HEK293 (cell line): ENCODE measurements around the gene CLCNKB.

Experiments used
- CTCF ChIA-PET: fragments of 350-600 bp; formaldehyde crosslinking; extraction: SDS; loops from one replicate; lab custom pipeline; 2021; ENCODE audit warnings: antibody characterized with exemption; lab: Yijun Ruan, JAX
- POLR2A ChIA-PET: fragments of 300-600 bp; formaldehyde crosslinking; extraction: SDS; loops from one replicate; lab custom pipeline; 2020; ENCODE audit warnings: antibody characterized with exemption, inconsistent platforms; lab: Yijun Ruan, JAX
- H3K27ac ChIP-seq: fragments of 200-500 bp; sonication (Bioruptor generic); 2 replicates; pipeline ENCODE4 v1.5.1; 2014; ENCODE audit warnings: low read depth, low read length, control low read depth, inconsistent platforms; ENCODE audit errors: extremely low read depth
- H3K36me3 ChIP-seq, 2 experiments: fragments of 200-500 bp in 1 of 2; sonication (Bioruptor generic) in 1 of 2; 1 replicate in 1 of 2; 2 replicates in 1 of 2; pipeline ENCODE4 v1.5.1; 2014 to 2017; ENCODE audit warnings: inconsistent platforms in 2 of 2, low read length in 2 of 2; ENCODE audit not compliant: control insufficient read depth in 2 of 2, insufficient read depth in 1 of 2
- H3K4me1 ChIP-seq: fragments of 200-500 bp; sonication (Bioruptor generic); 2 replicates; pipeline ENCODE4 v1.5.1; 2014; ENCODE audit warnings: mild to moderate bottlenecking, low read length, inconsistent platforms; ENCODE audit not compliant: control insufficient read depth, insufficient read depth
- H3K4me3 ChIP-seq: 2 replicates; pipeline ENCODE4 v1.5.1; 2011; ENCODE audit warnings: low read depth, mild to moderate bottlenecking, control low read depth, low read length, moderate library complexity
- H3K9me3 ChIP-seq: fragments of 200-500 bp; sonication (Bioruptor generic); 2 replicates; pipeline ENCODE4 v1.5.1; 2014; ENCODE audit warnings: low read depth, low read length, inconsistent platforms; ENCODE audit not compliant: control insufficient read depth, insufficient read depth
- BCL11B ChIP-seq: fragments of 450-650 bp; formaldehyde crosslinking; IDR thresholded peaks from 2 replicates; pipeline ENCODE4 v1.5.1; 2016; ENCODE audit warnings: low read depth, missing biosample characterization, missing genetic modification characterization
- GLIS2 ChIP-seq: fragments of 450-650 bp; formaldehyde crosslinking; IDR thresholded peaks from 2 replicates; pipeline ENCODE4 v1.5.1; 2016; ENCODE audit warnings: missing biosample characterization, missing genetic modification characterization
- IKZF3 ChIP-seq: fragments of 450-650 bp; IDR thresholded peaks from 2 replicates; pipeline ENCODE4 v1.5.0; 2018; ENCODE audit warnings: missing biosample characterization, mild to moderate bottlenecking, missing genetic modification characterization, moderate library complexity
- RBAK ChIP-seq: fragments of 450-650 bp; formaldehyde crosslinking; IDR thresholded peaks from 2 replicates; pipeline ENCODE4 v1.5.1; 2016; ENCODE audit warnings: missing biosample characterization, missing genetic modification characterization
- SCRT2 ChIP-seq: fragments of 450-650 bp; formaldehyde crosslinking; IDR thresholded peaks from 2 replicates; pipeline ENCODE4 v1.5.1; 2016; ENCODE audit warnings: missing biosample characterization, missing genetic modification characterization
- TRIM28 ChIP-seq: IDR thresholded peaks from 2 replicates; pipeline ENCODE4 v1.6.1; 2011; ENCODE audit warnings: low read length, control low read depth, borderline replicate concordance
- ZFHX2 ChIP-seq: fragments of 450-650 bp; formaldehyde crosslinking; conservative IDR thresholded peaks from 2 replicates; pipeline ENCODE4 v1.5.1; 2016; ENCODE audit warnings: missing biosample characterization, missing genetic modification characterization
- ZIC2 ChIP-seq: fragments of 450-650 bp; formaldehyde crosslinking; IDR thresholded peaks from 2 replicates; pipeline ENCODE4 v1.5.1; 2016; ENCODE audit warnings: missing biosample characterization, missing genetic modification characterization
- ZNF121 ChIP-seq: fragments of 450-650 bp; formaldehyde crosslinking; IDR thresholded peaks from 2 replicates; pipeline ENCODE4 v1.5.1; 2016; ENCODE audit warnings: missing biosample characterization, missing genetic modification characterization
- ZNF16 ChIP-seq: fragments of 450-650 bp; formaldehyde crosslinking; IDR thresholded peaks from 2 replicates; pipeline ENCODE4 v1.5.1; 2016; ENCODE audit warnings: low read depth, missing biosample characterization, missing genetic modification characterization
- ZNF214 ChIP-seq: fragments of 450-650 bp; formaldehyde crosslinking; IDR thresholded peaks from 2 replicates; pipeline ENCODE4 v1.5.1; 2017; ENCODE audit warnings: missing biosample characterization, mild to moderate bottlenecking, missing genetic modification characterization, borderline replicate concordance
- ZNF23 ChIP-seq: fragments of 450-650 bp; formaldehyde crosslinking; IDR thresholded peaks from 2 replicates; pipeline ENCODE4 v1.5.1; 2016; ENCODE audit warnings: missing biosample characterization, missing genetic modification characterization, borderline replicate concordance
- ZNF280D ChIP-seq: fragments of 450-650 bp; formaldehyde crosslinking; IDR thresholded peaks from 2 replicates; pipeline ENCODE4 v1.5.1; 2016; ENCODE audit warnings: missing biosample characterization, missing genetic modification characterization
- ZNF311 ChIP-seq: fragments of 450-650 bp; formaldehyde crosslinking; IDR thresholded peaks from 2 replicates; pipeline ENCODE4 v1.5.1; 2017; ENCODE audit warnings: missing biosample characterization, missing genetic modification characterization, borderline replicate concordance
- ZNF350 ChIP-seq: fragments of 450-650 bp; formaldehyde crosslinking; IDR thresholded peaks from 2 replicates; pipeline ENCODE4 v1.5.0; 2017; ENCODE audit warnings: missing biosample characterization, mild to moderate bottlenecking, missing genetic modification characterization
- ZNF488 ChIP-seq: fragments of 450-650 bp; formaldehyde crosslinking; IDR thresholded peaks from 2 replicates; pipeline ENCODE4 v1.5.1; 2016; ENCODE audit warnings: missing biosample characterization, missing genetic modification characterization
- ZNF501 ChIP-seq: fragments of 450-650 bp; formaldehyde crosslinking; IDR thresholded peaks from 2 replicates; pipeline ENCODE4 v1.5.1; 2016; ENCODE audit warnings: missing biosample characterization, missing genetic modification characterization
- ZNF514 ChIP-seq: fragments of 450-650 bp; formaldehyde crosslinking; IDR thresholded peaks from 2 replicates; pipeline ENCODE4 v1.5.1; 2016; ENCODE audit warnings: missing biosample characterization, missing genetic modification characterization
- ZNF549 ChIP-seq: fragments of 450-650 bp; IDR thresholded peaks from 2 replicates; pipeline ENCODE4 v1.5.1; 2018; ENCODE audit warnings: missing biosample characterization, missing genetic modification characterization, mild to moderate bottlenecking, inconsistent platforms, moderate library complexity
- ZNF654 ChIP-seq: fragments of 450-650 bp; formaldehyde crosslinking; IDR thresholded peaks from 2 replicates; pipeline ENCODE4 v1.5.1; 2016; ENCODE audit warnings: low read depth, missing biosample characterization, missing genetic modification characterization
- ZNF768 ChIP-seq: fragments of 450-650 bp; formaldehyde crosslinking; IDR thresholded peaks from 2 replicates; pipeline ENCODE4 v1.5.1; 2018; ENCODE audit warnings: missing biosample characterization, mild to moderate bottlenecking, missing genetic modification characterization
- ZSCAN5A ChIP-seq: fragments of 450-650 bp; formaldehyde crosslinking; IDR thresholded peaks from 2 replicates; pipeline ENCODE4 v1.5.1; 2016; ENCODE audit warnings: missing biosample characterization, missing genetic modification characterization

The CLCNKB gene

GRCh38 chr1:16043521-16043920 is at the start of gene CLCNKB:
CLCNKB (plus strand) TSS chr1:16043782; CDS start chr1:16044493, 711 bp downstream.
- CTCF ChIA-PET = no interaction called here
- Histone ChIP-seq H3K27ac (no peak within 1 kb of the TSS), H3K4me1 (no peaks in the 10 kb centered on the region), H3K4me3 (no peak within 1 kb of the TSS), H3K36me3 (no peaks in the 10 kb centered on the region), H3K9me3 (no peaks in the 10 kb centered on the region)
- TF ChIP-seq IKZF3 (tag by site-specific recombination) (no peak), ZNF768 (tag by site-specific recombination) (no peak), ZNF280D (no peak), ZSCAN5A (tag by site-specific recombination) (no peak), GLIS2 (tag by site-specific recombination) (no peak), ZNF350 (tag by site-specific recombination) (no peak), ZNF654 (no peak), BCL11B (tag by site-specific recombination) (no peak), ZIC2 (tag by site-specific recombination) (no peak), ZNF311 (tag by site-specific recombination) (no peak), ZNF214 (tag by site-specific recombination) (no peak), ZNF23 (tag by site-specific recombination) (no peak), SCRT2 (no peak), RBAK (no peak), ZNF16 (tag by site-specific recombination) (no peak)
- POLR2A ChIA-PET = no interaction called here

- CTCF ChIA-PET = interaction anchor here (0.7 to 2.5 kb wide), 7 partner anchors 7 to 202 kb away, joined by 3 to 10 read pairs (median 6); partner anchors contain the start of gene ZBTB17
These were observed 49.5 kb upstream of the CLCNKB start for GRCh38 chr1:15994081-15994480.

More at GRCh38 chr1:15994081-15994480, 49.5 kb upstream of the CLCNKB start:
- H3K27ac ChIP-seq = no peak overlapping the region
- no peaks in the 10 kb centered on the region for H3K36me3 ChIP-seq
- no peaks in the 10 kb centered on the region for H3K4me1 ChIP-seq
- no peak overlapping the region for H3K4me3 ChIP-seq
- TF ChIP-seq ZFHX2 (tag by site-specific recombination) = no peak
- no peak for TF ChIP-seq ZNF514 (tag by site-specific recombination)
- TF ChIP-seq TRIM28 = no peak
- no peak for TF ChIP-seq ZNF121 (tag by site-specific recombination)
- TF ChIP-seq ZNF16 (tag by site-specific recombination) = no peak
- TF ChIP-seq ZIC2 (tag by site-specific recombination) = peak; percentile 25; the same call in 1 of the 2 replicates
- no peak for TF ChIP-seq ZNF549 (tag by site-specific recombination)
- no peak for TF ChIP-seq ZNF488 (tag by site-specific recombination)
- TF ChIP-seq ZNF501 (tag by site-specific recombination) = no peak
- POLR2A ChIA-PET = no interaction called here
- no peaks in the 10 kb centered on the region for H3K9me3 ChIP-seq
